Suppressor macrophage treated with lipopolysaccharide for 1 hour (primary cell): ENCODE data around the gene BICRA.
A peak's percentile ranks its signal among the peaks of the same experiment; 100 is the strongest.
"Not testable (repeated sequence)": the region's sequence is repeated elsewhere in the genome, so short reads cannot be mapped to it uniquely, and the experiment has no call there.

Experiments used
- DNase-seq, 3 donors: peaks; one replicate each; pipeline ENCODE4 v3.0.0-alpha.2; 2020 to 2022

BICRA gene

GRCh38 chr19:47663911-47664771, 55.2 kb downstream of the BICRA start:
- peak; percentile 88 to 94 (median 94) for DNase-seq

DNA sequence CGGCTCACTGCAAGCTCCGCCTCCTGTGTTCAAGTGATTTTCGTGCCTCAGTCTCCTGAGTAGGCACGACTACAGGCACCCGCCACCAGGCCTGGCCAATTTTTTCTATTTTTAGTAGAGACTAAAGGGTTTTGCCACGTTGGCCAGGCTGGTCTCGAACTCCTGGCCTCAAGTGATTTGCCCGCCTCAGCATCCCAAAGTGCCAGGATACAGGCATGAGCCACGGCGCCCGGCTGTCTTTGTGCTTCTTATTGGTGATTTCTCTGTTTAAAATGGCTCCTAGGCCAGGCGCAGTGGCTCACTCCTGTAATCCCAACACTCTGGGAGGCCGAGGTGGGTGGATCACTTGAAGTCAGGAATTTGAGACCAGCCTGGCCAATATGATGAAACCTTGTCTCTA, 59.6 kb downstream of the BICRA start:
- DNase-seq: not testable (repeated sequence)

GRCh38 chr19:47670736-47671135, 61.8 kb downstream of the BICRA start:
- DNase-seq: no peak

DNA sequence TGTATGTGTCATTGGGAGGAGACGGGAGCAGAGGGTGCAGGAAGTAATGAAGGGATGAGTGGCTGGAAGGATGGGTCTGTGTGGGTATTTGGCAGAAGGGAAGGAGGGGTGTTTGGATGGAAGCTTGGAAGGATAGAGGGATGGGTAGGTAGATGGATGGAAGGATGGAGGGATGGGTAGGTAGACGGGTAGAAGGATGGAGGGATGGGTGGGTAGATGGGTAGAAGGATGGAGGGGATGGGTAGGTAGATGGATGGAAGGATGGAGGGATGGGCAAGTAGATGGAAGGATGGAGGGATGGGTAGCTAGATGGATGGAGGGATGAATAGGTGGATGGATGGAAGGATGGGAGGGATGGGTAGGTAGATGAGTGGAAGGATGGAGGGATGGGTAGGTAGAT, 62.6 kb downstream of the BICRA start:
- DNase-seq: no peak

DNA sequence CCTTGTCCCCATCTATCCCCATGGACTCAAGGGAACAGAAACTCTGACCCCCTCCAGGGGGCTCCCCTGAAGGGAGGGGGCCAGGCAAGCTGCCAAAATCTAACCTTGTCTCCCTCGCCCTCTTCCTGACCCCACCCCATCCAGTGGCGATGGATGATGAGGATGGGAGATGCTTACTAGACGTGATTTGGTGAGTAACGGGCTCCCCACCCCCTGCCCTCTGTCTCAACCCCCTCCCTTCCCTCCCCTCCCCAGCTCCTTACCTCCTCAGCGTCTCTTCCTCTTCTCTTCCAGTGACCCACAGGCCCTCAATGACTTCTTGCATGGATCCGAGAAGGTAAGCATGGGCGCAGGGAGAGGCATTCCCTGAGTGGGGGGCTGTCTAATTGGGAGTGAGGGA, 64.5 kb downstream of the BICRA start:
- no peak for DNase-seq

GRCh38 chr19:47674548-47674947, 65.6 kb downstream of the BICRA start:
- DNase-seq: no peak

DNA sequence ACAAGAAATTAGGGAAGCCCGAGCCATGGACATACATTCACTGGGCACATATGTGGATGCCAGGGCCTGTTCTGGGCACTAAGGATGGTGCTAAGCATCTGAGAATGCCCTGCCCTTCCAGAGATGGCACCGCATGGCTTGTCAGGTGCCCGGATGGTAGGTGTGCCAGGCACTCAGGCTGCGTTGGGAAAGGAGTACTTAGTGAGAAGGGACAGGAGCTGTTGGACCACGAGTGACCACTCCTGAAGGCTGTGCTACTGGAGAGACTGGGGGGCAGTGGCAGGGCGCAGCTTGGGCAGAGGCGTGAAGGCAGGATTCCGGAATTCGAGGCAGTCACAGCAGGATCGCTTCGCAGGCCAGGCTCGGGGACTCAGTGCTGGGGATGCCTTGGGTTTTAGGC, 66.3 kb downstream of the BICRA start:
- DNase-seq: no peak

DNA sequence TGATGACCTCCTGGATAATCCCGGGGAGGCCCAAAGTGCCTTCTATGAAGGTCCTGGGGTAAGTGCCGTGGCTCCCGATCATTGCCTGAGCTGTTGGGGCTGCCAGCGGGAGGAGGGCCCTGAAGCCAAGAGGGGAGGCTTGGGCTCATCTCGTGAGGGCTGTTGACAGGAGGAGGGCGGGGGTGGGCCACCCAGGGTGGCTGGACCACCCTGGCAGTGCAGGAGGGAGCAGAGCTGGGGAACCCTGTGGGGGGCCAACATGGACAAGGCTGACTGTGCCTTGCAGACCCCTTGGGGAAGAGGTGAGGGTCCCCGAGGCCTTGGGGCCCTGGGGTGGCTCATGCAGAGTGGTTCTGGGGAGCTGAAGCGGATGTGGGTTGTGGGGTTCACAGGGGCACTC, 66.9 kb downstream of the BICRA start:
- DNase-seq: no peak

DNA sequence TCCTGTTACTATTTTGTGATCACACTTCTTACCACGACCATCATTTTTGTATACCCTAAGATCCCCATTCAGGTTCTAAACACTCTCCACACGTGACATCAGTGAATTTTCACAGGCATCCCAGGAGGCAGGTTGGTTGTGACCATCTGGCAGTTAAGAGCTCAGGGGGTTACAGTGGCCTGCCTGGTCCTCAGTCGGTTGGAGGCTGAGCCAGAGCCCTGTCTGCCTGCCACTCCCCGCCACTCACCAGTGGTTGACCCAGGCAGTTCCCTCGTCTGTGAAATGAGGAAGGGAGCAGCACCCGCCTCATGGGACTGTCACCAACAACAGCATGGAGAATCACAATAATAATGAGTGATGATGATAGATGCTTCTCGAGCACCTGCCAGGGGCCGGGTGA, 67.9 kb downstream of the BICRA start:
- DNase-seq: no peak

DNA sequence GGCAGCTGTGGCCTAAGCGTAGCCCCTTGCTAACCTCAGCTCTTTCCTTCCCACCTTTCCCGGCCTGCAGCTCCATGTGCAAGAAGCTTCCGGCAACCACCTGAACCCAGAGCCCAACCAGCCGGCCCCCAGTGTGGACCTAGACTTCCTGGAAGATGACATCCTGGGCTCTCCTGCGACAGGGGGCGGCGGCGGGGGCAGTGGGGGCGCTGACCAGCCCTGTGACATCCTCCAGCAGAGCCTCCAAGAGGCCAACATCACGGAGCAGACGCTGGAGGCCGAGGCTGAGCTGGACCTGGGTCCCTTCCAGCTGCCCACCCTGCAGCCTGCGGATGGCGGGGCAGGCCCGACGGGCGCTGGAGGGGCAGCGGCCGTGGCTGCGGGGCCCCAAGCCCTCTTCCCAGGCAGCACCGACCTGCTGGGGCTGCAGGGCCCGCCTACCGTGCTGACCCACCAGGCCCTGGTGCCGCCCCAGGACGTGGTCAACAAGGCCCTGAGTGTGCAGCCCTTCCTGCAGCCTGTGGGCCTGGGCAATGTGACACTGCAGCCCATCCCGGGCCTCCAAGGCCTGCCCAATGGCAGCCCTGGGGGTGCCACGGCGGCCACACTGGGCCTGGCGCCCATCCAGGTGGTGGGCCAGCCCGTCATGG, 70.4 kb downstream of the BICRA start:
- no peak for DNase-seq

DNA sequence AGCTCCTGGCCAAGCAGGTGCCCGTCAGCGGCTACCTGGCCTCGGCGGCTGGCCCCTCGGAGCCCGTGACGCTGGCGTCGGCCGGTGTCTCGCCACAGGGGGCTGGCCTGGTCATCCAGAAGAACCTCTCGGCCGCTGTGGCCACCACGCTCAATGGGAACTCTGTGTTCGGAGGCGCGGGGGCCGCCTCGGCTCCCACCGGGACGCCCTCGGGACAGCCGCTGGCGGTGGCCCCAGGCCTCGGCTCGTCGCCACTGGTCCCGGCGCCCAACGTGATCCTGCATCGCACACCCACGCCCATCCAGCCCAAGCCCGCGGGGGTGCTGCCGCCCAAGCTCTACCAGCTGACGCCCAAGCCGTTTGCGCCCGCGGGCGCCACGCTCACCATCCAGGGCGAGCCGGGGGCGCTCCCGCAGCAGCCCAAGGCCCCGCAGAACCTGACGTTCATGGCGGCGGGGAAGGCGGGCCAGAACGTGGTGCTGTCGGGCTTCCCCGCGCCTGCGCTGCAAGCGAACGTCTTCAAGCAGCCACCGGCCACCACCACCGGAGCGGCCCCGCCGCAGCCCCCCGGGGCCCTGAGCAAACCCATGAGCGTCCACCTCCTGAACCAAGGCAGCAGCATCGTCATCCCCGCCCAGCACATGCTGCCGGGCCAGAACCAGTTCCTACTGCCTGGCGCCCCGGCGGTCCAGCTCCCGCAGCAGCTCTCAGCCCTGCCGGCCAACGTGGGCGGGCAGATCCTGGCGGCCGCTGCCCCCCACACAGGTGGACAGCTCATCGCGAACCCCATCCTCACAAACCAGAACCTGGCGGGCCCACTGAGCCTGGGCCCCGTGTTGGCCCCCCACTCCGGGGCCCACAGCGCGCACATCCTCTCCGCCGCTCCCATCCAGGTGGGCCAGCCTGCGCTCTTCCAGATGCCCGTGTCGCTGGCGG, 71.3 kb downstream of the BICRA start:
- no peak for DNase-seq

DNA sequence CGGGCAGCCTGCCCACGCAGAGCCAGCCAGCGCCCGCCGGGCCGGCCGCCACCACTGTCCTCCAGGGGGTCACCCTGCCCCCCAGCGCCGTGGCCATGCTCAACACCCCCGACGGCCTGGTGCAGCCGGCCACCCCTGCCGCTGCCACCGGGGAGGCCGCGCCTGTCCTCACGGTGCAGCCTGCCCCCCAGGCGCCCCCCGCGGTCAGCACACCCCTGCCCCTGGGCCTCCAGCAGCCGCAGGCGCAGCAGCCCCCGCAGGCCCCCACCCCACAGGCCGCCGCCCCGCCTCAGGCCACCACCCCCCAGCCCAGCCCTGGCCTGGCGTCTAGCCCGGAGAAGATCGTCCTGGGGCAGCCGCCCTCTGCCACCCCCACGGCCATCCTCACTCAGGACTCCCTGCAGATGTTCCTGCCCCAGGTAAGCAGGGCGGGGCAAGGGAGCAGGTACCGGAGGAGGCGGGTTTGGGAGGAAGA, 72.0 kb downstream of the BICRA start:
- DNase-seq: no peak

DNA sequence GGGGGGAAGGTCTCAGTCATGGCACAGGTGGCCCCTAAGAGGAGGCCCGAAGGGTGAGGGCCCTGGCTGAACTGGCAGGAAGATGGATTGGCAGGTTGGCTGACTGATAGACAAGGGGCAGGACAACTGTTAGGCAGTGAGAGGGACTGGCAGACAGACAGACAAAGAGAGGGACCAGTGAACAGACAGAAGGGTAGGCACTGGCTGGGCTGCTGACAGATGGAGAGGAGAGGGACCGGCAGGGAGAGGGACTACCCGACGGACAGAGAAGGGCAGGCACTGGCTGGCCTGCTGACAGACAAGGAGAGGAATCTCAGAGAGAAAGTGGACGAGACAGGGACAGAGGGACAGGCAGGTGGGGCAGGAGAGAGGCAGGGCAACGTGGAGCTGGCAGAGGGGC, 72.5 kb downstream of the BICRA start:
- DNase-seq: no peak

DNA sequence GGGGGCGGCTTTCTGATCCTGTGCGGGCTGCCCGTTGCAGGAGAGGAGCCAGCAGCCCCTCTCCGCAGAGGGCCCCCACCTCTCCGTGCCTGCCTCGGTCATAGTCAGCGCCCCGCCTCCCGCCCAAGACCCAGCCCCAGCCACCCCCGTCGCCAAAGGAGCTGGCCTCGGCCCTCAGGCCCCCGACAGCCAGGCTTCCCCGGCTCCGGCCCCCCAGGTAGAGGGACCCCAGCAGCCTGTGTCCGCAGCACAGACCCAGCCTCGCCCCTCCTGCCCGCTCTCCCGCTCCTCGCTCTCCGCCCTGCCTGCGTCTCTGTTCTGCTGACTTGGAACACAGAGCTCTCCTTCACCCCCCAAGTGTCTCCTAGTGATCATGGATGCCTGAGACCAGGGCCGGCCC, 73.0 kb downstream of the BICRA start:
- DNase-seq: no peak

DNA sequence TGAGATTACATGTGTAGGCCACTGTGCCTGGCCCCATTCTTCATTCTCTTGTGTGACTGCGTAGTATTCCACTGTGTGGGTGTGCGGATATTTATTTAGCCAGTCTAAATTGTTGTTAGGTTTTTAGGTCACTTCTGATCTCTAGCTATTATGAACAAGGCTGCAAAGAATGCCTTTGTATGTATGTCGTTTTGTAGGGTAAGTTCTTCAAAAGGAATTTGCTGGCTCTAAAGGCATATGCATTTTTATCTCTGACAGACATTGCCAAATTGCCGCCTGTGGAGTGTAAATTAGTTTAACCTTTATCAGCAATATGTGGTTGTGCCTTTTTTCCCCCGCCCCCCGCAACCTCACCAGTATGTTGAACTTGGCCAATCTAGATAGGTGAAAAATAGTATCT, 74.0 kb downstream of the BICRA start:
- DNase-seq: no peak

- no peak for DNase-seq
Observed at GRCh38 chr19:47686679-47687450, 77.9 kb downstream of the BICRA start.

DNA sequence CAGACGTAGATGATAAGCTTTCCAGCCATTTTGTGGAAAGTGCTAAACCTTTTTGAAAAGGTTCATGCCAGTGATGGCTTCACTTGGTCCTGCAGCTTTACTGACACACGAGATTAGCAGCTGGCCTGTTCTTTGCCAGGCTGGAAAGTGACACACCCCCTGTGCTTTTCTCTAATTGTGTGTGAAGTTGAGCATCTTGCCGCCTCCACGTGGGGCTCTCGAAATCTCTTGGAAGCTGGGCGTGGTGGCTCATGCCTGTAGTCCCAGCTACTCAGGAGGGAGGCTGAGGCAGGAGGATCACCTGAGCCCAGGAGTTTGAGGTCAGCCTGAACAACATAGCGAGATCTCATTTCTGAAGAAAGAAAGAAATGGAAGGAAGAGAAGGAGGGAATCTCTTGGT, 79.0 kb downstream of the BICRA start:
- DNase-seq: no peak

DNA sequence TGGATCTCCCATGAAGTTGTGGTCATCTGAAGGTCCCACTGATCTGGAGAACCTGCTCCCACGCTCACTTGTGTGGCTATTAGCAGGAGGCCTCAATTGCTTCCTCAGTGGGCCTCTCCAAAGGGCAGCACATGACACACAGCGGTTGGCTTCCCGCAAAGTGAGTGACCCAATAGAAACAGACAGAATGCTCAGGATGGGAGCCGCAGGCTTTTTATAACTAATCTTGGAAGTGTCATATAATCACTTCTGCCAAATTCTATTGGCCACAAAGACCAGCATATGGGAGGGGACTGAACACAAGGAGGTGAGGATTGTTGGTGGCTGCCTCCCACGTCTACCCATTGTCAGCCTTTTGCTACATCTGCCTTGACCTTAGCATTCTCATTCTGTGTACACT, 82.2 kb downstream of the BICRA start:
- no peak for DNase-seq

DNA sequence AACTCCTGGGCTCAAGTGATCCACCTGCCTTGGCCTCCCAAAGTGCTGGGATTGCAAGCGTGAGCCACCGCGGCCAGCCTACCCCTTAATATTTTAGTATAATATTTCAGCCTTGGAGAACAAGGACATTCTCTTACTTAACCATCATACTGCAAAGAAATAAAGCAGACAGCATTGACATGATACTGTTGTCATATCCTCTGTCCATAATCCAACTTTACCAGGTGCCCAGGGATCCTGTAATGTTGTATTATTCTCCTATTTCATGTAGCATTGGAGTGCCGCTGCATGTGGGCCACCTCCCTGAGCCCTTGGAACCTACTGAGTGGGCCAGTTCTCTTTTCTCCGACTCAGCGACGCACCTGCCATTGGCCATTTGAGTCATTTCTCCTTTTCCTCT, 82.8 kb downstream of the BICRA start:
- DNase-seq: no peak

- DNase-seq: no peak
Observed at GRCh38 chr19:47693489-47693888, 84.6 kb downstream of the BICRA start.

- DNase-seq: no peak
Observed at GRCh38 chr19:47693903-47694302, 85.0 kb downstream of the BICRA start.

DNA sequence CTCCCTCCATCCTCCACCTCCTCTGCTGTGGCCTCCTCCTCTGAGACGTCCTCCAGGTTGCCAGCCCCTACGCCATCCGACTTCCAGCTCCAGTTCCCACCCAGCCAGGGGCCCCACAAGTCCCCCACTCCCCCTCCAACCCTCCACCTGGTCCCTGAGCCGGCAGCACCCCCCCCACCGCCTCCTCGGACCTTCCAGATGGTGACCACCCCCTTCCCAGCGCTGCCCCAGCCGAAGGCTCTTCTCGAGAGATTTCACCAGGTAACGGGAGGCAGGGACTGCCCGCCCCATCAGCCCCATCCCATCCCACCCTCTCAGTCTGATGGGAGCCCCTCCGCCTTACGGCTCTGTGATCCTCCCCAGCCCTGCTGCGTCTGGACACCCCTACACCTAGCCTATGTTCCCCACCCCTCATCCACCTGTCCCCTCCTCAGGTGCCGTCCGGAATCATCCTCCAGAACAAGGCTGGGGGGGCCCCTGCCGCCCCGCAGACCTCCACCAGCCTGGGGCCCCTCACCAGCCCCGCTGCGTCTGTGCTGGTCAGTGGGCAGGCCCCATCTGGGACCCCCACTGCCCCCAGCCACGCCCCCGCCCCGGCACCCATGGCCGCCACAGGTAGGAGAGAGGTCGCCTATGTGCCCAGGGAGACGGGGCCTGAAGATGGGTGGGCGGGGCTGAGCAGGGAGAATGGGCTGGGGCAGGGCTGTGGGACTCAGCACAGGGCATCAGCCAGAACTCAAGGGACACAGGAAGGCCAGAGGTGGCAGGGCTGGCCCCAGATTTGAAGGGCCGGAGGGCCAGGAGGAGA, 85.7 kb downstream of the BICRA start:
- DNase-seq: no peak
